Smooth muscle cell (in vitro differentiated cells): ENCODE results near the gene GSTA2. TPM values are rescaled to one million over a fixed set of nuclear protein-coding genes. Genes with fewer than 3 reads are reported as not detected.

Experiments used
- DNase-seq: peaks from one replicate; lab custom pipeline; 2025; ENCODE audit not compliant: unreplicated experiment; lab: John Stamatoyannopoulos, UW
- H2AFZ ChIP-seq: fragments of 200-600 bp; sonication (generic); 2 replicates; pipeline ENCODE4 v1.6.0; 2016; ENCODE audit warnings: antibody characterized with exemption, low read depth, mild to moderate bottlenecking
- H3F3A ChIP-seq: fragments of 200-600 bp; sonication (generic); 2 replicates; pipeline ENCODE4 v1.6.0; 2017; ENCODE audit warnings: antibody characterized with exemption, low read depth
- H3K27ac ChIP-seq: fragments of 200-600 bp; sonication (generic); 2 replicates; pipeline ENCODE4 v1.5.1; 2016; ENCODE audit warnings: low read depth, mild to moderate bottlenecking
- H3K27me3 ChIP-seq: fragments of 200-600 bp; sonication (generic); 2 replicates; pipeline ENCODE4 v1.6.1; 2016; ENCODE audit warnings: low read depth, mild to moderate bottlenecking
- H3K36me3 ChIP-seq: fragments of 200-600 bp; sonication (generic); 2 replicates; pipeline ENCODE4 v1.5.1; 2016; ENCODE audit warnings: low read depth
- H3K4me1 ChIP-seq: fragments of 200-600 bp; sonication (generic); 2 replicates; pipeline ENCODE4 v1.5.1; 2016; ENCODE audit warnings: low read depth
- H3K4me2 ChIP-seq: fragments of 200-600 bp; sonication (generic); 2 replicates; pipeline ENCODE4 v1.6.0; 2016; ENCODE audit warnings: mild to moderate bottlenecking
- H3K4me3 ChIP-seq: fragments of 200-600 bp; sonication (generic); 2 replicates; pipeline ENCODE4 v1.5.1; 2016; ENCODE audit warnings: mild to moderate bottlenecking
- H3K79me2 ChIP-seq: fragments of 200-600 bp; sonication (generic); 2 replicates; pipeline ENCODE4 v1.6.0; 2016; ENCODE audit warnings: low read depth, mild to moderate bottlenecking
- H3K9ac ChIP-seq: fragments of 200-600 bp; sonication (generic); 2 replicates; pipeline ENCODE4 v1.6.0; 2016; ENCODE audit warnings: low read depth
- H3K9me3 ChIP-seq: fragments of 200-600 bp; sonication (generic); replicated peaks from 2 replicates; pipeline ENCODE4 v1.5.1; 2016; ENCODE audit warnings: low read depth
- H4K20me1 ChIP-seq: fragments of 200-600 bp; sonication (generic); 2 replicates; pipeline ENCODE4 v1.6.0; 2016; ENCODE audit warnings: low read depth
- CTCF ChIP-seq: fragments of 200-600 bp; sonication (generic); IDR thresholded peaks from 2 replicates; pipeline ENCODE4 v1.5.1; 2017; ENCODE audit warnings: borderline replicate concordance, mild to moderate bottlenecking, antibody characterized with exemption; ENCODE audit not compliant: insufficient read depth, poor library complexity, severe bottlenecking
- WGBS: methylation state at CpG from one replicate; pipeline ENCODE4 v1.1.7; 2016; ENCODE audit warnings: low lambda C conversion rate; 5-methylcytosine and 5-hydroxymethylcytosine counted together
- polyA plus RNA-seq: library from polyadenylated mRNA; unstranded; fragments of >200 nt; fragmentation: Nextera tagmentation; extraction: Ambion mirVana; gene quantifications from 2 replicates; pipeline ENCODE4 v1.2.1, GENCODE V29; 2016
- total RNA-seq: library from RNA; depleted of rRNA; stranded (reverse); fragments of >200 nt; gene quantifications from 2 replicates; pipeline ENCODE4 v1.2.3, GENCODE V29; 2014

Gene GSTA2
- total and polyA plus RNA-seq, 2 experiments from 2014 or later = 0.65 TPM; not detected in 1

DNA sequence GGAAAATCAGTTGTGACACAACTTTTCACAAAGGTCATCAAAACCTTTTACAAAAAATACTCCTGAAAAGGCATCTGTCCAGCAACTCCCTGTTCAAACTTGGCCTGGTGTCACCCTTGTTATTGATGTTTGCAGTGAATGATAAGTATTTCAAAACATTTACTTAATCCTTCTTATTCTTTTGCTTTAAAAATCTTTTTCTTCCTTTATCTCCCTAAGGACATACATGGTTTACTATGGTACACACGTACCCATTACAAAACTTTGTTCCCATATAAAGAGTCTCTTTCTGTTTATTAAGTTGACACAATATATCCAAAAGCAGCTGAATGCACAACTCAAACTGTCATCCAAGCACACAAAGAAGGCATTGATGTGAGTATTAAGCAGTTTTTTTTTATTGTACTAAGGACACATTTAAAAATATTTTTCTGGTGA, 17.5 kb downstream of the GSTA2 start:
- Histone ChIP-seq H3K27ac (no peak overlapping the region), H3K4me2 (no peak overlapping the region), H3K79me2 (no peaks in the 10 kb centered on the region), H3K9ac (no peak overlapping the region), H4K20me1 (no peaks in the 10 kb centered on the region), H3K27me3 (no peaks in the 10 kb centered on the region), H3F3A (peaks cover 4% of the 10 kb centered on the region), H3K9me3 (no peaks in the 10 kb centered on the region), H3K4me3 (no peak overlapping the region), H3K36me3 (no peaks in the 10 kb centered on the region), H3K4me1 (peaks cover 6% of the 10 kb centered on the region), H2AFZ (no peak overlapping the region)
- WGBS = 82% methylated on average over 1 of the region's 1 CpG
- TF ChIP-seq CTCF = no peak
- no peak for DNase-seq

- no peak overlapping the region for H3K4me3 ChIP-seq
- no peaks in the 10 kb centered on the region for H3K36me3 ChIP-seq
- no peak for DNase-seq
- H3K27me3 ChIP-seq = no peaks in the 10 kb centered on the region
- peaks cover 4% of the 10 kb centered on the region for H3F3A ChIP-seq
- no peak overlapping the region for H3K4me2 ChIP-seq
- H3K4me1 ChIP-seq = no peaks in the 10 kb centered on the region
- WGBS = 84% methylated on average over 1 of the region's 1 CpG
- H3K79me2 ChIP-seq = no peaks in the 10 kb centered on the region
- no peak overlapping the region for H3K27ac ChIP-seq
- no peaks in the 10 kb centered on the region for H3K9me3 ChIP-seq
- no peak overlapping the region for H3K9ac ChIP-seq
- H4K20me1 ChIP-seq = no peaks in the 10 kb centered on the region
- no peak overlapping the region for H2AFZ ChIP-seq
- no peak for TF ChIP-seq CTCF
Observed at GRCh38 chr6:52741872-52742271, 21.4 kb downstream of the GSTA2 start.

GRCh38 chr6:52739627-52740026, 23.6 kb downstream of the GSTA2 start:
- no peaks in the 10 kb centered on the region for H3K9me3 ChIP-seq
- WGBS = 37% methylated on average over 3 of the region's 3 CpGs
- no peaks in the 10 kb centered on the region for H3F3A ChIP-seq
- no peak overlapping the region for H3K4me3 ChIP-seq
- H3K36me3 ChIP-seq = no peaks in the 10 kb centered on the region
- H2AFZ ChIP-seq = no peak overlapping the region
- peak overlapping the region; percentile 4 for H3K27ac ChIP-seq
- no peaks in the 10 kb centered on the region for H4K20me1 ChIP-seq
- DNase-seq = no peak
- no peak overlapping the region for H3K9ac ChIP-seq
- no peaks in the 10 kb centered on the region for H3K27me3 ChIP-seq
- no peaks in the 10 kb centered on the region for H3K4me1 ChIP-seq
- no peak for TF ChIP-seq CTCF
- H3K79me2 ChIP-seq = no peaks in the 10 kb centered on the region
- no peak overlapping the region for H3K4me2 ChIP-seq

GRCh38 chr6:52739134-52739533, 24.1 kb downstream of the GSTA2 start:
- Histone ChIP-seq H3K79me2 (no peaks in the 10 kb centered on the region), H3K27ac (no peak overlapping the region), H3K9me3 (no peaks in the 10 kb centered on the region), H3K9ac (no peak overlapping the region), H4K20me1 (no peaks in the 10 kb centered on the region), H3K4me2 (no peak overlapping the region), H3K27me3 (no peaks in the 10 kb centered on the region), H3K4me3 (no peak overlapping the region), H3K36me3 (no peaks in the 10 kb centered on the region), H2AFZ (no peak overlapping the region), H3K4me1 (no peaks in the 10 kb centered on the region), H3F3A (no peaks in the 10 kb centered on the region)
- WGBS = 78% methylated on average over 2 of the region's 2 CpGs
- DNase-seq = no peak
- TF ChIP-seq CTCF = no peak
